ENCODE measurements around the gene SPRTN.

SPRTN gene

DNA sequence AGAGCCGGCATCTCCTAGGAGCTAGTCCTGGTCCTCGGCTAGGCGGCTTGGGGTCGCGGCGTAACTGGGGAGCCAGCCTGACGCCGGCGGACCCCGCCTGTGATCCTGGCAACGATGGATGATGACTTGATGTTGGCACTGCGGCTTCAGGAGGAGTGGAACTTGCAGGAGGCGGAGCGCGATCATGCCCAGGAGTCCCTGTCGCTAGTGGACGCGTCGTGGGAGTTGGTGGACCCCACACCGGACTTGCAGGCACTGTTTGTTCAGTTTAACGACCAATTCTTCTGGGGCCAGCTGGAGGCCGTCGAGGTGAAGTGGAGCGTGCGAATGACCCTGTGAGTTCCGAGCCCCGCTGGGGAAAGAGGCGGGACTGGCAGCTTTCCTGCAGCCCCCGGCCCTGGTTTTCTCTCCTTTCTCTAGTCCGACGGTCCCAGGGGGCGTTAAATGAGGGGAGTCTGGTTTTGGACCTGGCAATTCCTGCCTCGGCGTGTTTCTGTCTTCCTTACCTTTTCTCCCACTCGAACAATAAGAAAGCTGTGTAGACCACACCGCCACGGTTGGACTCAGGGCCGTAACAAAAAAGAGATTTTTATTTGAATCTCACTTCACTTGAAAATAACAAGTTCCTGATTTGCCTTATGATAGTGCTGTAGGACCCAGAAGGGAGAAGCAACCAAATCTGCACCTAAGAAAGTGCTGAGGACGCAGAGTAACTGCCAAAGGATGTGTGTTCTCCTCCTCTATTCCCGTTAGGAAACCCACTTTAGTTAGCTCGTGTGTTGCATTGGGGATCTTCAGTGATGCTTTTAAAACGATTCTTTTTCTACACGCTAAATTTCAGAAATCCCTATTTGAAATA is at the start of gene SPRTN:
Gene SPRTN, plus strand, starts transcription at position 24 of the 859 bp plus-strand sequence. Its CDS starts 91 bp downstream, at position 115.
- H3K4me1 Mint-ChIP-seq = peaks cover 40% of the 10 kb centered on the region
- H3K9me3 Mint-ChIP-seq = no peaks in the 10 kb centered on the region
- peak; percentile 1 for ATAC-seq
- H3K4me3 Mint-ChIP-seq = peak within 1 kb of the TSS; percentile 90 to 97
- H3K27me3 Mint-ChIP-seq = no peaks in the 10 kb centered on the region
- peak within 1 kb of the TSS; percentile 99 to 100 for H3K27ac Mint-ChIP-seq
- no peak for DNase-seq

- H3K27me3 Mint-ChIP-seq = no peaks in the 10 kb centered on the region
- H3K27ac Mint-ChIP-seq = no peak overlapping the region
- ATAC-seq (no peak), DNase-seq (no peak)
- H3K4me1 Mint-ChIP-seq = no peaks in the 10 kb centered on the region
- H3K9me3 Mint-ChIP-seq = no peaks in the 10 kb centered on the region
- H3K4me3 Mint-ChIP-seq = no peak overlapping the region
These were observed 42.2 kb upstream of the SPRTN start for GRCh38 chr1:231295938-231296337.

DNA sequence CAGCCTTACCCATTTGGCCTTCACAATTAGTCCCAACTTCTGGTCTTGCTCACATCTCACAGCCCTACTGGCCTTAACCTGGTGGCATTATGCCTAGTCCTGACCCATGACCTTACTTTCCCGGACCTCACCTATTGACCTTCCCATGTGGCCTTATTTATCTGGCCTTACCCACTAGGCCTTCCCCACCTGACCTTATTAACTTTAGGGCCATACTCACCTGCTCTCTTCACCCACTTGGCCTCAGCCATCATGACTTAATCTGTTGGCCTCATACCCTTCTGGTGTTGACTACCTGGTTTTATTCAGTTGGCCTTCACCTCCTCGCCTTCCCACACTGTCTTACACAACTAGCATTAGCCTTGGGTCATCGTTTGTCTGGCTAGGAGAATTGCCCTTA is 36.1 kb upstream of the SPRTN start:
- Mint-ChIP-seq H3K9me3 (peaks cover 0 to 4% of the 10 kb centered on the region in 2 donors), H3K27me3 (no peaks in the 10 kb centered on the region), H3K27ac (no peak overlapping the region), H3K4me1 (no peaks in the 10 kb centered on the region), H3K4me3 (no peak overlapping the region)
- no peak for ATAC-seq
- no peak for DNase-seq

GRCh38 chr1:231310391-231310934 is 27.6 kb upstream of the SPRTN start:
- ATAC-seq (no peak), DNase-seq (no peak)
- no peak overlapping the region for H3K27ac Mint-ChIP-seq
- peaks cover 0 to 6% of the 10 kb centered on the region in 2 donors for H3K9me3 Mint-ChIP-seq
- H3K27me3 Mint-ChIP-seq = no peaks in the 10 kb centered on the region
- no peaks in the 10 kb centered on the region for H3K4me1 Mint-ChIP-seq
- no peak overlapping the region for H3K4me3 Mint-ChIP-seq

DNA sequence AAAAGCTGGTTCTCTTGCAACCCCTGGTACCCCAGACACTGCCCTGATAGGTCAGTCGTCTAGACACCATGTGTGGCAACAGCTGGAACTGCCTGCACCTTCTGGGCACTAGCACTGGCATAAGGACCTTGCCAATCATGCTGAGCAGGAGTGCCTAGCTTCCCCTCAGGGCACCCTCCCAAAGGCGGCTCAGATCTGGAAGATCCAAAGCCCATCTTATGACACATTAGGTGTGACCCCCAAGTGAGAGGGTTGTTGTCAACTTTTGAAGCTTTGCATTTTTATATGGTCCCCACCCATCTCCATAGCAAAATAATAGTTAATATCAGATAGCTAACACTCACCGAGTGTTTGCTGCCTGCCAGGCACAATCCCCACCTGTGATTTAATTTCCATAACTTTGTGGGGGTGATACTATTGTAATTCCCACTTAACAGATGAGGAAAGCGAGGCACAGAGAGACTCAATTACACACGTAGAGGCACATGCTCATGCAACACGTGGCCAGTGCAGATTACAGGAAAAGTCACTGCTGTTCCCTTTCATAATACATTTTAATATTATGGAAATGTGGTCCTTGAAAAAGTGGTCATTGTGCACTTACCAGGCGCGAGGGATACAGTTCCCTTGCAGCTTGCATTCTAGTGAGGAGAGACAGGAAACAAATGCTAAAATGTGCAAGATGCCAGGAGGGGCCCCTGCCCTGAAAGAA is 26.2 kb upstream of the SPRTN start:
- no peak for ATAC-seq
- H3K4me3 Mint-ChIP-seq = no peak overlapping the region
- H3K4me1 Mint-ChIP-seq = peaks cover 6% of the 10 kb centered on the region
- no peaks in the 10 kb centered on the region for H3K27me3 Mint-ChIP-seq
- H3K27ac Mint-ChIP-seq = peak overlapping the region in 1 of 2 donors; percentile 13
- no peak for DNase-seq
- peaks cover 0 to 4% of the 10 kb centered on the region in 2 donors for H3K9me3 Mint-ChIP-seq

DNA sequence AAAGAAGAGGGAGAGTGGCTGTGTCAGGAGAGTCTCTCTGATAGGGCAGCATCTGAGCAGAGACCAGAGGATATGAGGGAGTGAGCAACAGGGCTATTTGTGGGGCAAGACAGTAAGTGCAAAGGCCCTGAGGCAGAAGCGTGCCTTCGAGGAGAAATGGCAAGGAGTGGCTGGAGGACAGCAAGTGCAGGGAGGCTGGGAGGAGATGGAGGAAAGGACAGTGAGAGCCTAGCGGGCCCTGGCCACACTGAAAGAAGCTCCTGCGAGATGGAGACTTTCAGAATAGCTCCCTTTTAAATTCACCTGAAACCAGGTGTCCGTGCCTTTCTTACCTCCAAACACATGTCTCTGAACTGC is 25.7 kb upstream of the SPRTN start:
- H3K4me3 Mint-ChIP-seq = no peak overlapping the region
- no peaks in the 10 kb centered on the region for H3K9me3 Mint-ChIP-seq
- ATAC-seq = no peak
- H3K27ac Mint-ChIP-seq = peak overlapping the region in 1 of 2 donors; percentile 13
- H3K4me1 Mint-ChIP-seq = peaks cover 6% of the 10 kb centered on the region
- no peaks in the 10 kb centered on the region for H3K27me3 Mint-ChIP-seq
- no peak for DNase-seq

- ATAC-seq (no peak), DNase-seq (no peak)
- Mint-ChIP-seq H3K4me3 (no peak overlapping the region), H3K27me3 (no peaks in the 10 kb centered on the region), H3K27ac (no peak overlapping the region), H3K9me3 (no peaks in the 10 kb centered on the region), H3K4me1 (peaks cover 6% of the 10 kb centered on the region)
These were observed 24.4 kb upstream of the SPRTN start for GRCh38 chr1:231313661-231314060.

DNA sequence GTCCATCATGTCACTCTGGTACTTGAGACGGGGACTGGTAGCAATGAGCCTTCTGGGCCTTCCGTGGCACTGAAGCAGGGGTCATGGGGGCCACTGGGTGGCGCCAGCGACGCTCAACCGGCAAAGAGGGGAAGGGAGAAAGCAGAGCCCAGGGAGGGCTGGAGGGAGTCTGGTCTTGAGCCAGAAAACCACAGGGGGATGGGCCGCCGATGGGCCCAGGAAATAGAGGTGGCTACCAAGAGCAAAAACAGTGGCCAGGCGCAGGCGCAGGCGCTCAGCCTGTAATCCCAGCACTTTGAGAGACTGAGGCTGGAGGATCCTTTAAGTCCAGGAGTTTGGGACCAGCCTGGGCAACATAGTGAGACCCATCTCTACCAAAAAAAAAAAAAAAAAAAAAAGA is 22.2 kb upstream of the SPRTN start:
- Mint-ChIP-seq H3K27me3 (no peaks in the 10 kb centered on the region), H3K27ac (no peak overlapping the region), H3K4me3 (no peak overlapping the region), H3K9me3 (no peaks in the 10 kb centered on the region), H3K4me1 (peaks cover 6% of the 10 kb centered on the region)
- ATAC-seq (peak; percentile 93), DNase-seq (peak; percentile 47 to 56)

- no peak for DNase-seq
- no peak for ATAC-seq
- peaks cover 6% of the 10 kb centered on the region for H3K4me1 Mint-ChIP-seq
- no peaks in the 10 kb centered on the region for H3K27me3 Mint-ChIP-seq
- no peaks in the 10 kb centered on the region for H3K9me3 Mint-ChIP-seq
- H3K4me3 Mint-ChIP-seq = no peak overlapping the region
- H3K27ac Mint-ChIP-seq = no peak overlapping the region
These were observed 20.6 kb upstream of the SPRTN start for GRCh38 chr1:231317306-231318014.

DNA sequence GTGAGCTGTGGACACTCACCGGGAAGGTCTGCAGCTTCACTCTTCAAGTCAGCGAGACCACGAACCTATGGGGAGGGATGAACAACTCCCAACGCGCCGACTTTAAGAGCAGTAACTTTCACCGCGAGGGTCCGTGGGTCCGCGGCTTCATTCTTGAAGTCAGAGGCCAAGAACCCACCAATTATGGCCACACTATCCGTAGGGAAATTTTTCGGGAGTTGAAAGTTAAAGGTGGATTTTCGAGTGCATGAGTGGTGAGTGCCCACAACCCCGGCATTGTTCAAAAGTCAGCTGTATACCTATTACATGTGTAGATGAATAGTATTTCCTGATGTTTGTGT is 20.1 kb upstream of the SPRTN start:
- Mint-ChIP-seq H3K27ac (no peak overlapping the region), H3K27me3 (no peaks in the 10 kb centered on the region), H3K9me3 (no peaks in the 10 kb centered on the region), H3K4me1 (peaks cover 6% of the 10 kb centered on the region), H3K4me3 (no peak overlapping the region)
- DNase-seq (no peak), ATAC-seq (no peak)

- no peak for ATAC-seq
- H3K4me3 Mint-ChIP-seq = no peak overlapping the region
- no peaks in the 10 kb centered on the region for H3K27me3 Mint-ChIP-seq
- no peak overlapping the region for H3K27ac Mint-ChIP-seq
- H3K9me3 Mint-ChIP-seq = no peaks in the 10 kb centered on the region
- H3K4me1 Mint-ChIP-seq = peaks cover 6% of the 10 kb centered on the region
- DNase-seq = no peak
These were observed 19.5 kb upstream of the SPRTN start for GRCh38 chr1:231318568-231318967.

DNA sequence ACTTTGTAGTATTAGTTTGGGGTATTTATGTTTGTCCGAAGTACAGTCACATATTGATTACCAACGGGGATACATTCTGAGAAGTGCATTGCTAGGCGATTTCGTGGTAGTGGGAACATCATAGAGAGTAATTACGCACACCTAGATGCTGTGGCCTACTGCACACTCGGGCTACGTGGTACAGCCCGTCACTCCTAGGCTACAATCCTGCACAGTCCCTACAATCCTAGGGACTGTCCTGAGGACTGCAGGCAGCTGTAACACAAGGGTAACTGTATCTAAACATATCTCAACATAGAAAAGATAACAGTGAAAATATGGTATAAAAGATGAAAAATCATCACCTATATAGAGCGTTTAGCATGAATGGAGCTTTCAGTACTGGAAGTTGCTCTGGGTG is 19.0 kb upstream of the SPRTN start:
- H3K27ac Mint-ChIP-seq = no peak overlapping the region
- peaks cover 6% of the 10 kb centered on the region for H3K4me1 Mint-ChIP-seq
- H3K4me3 Mint-ChIP-seq = no peak overlapping the region
- DNase-seq (no peak), ATAC-seq (no peak)
- no peaks in the 10 kb centered on the region for H3K27me3 Mint-ChIP-seq
- H3K9me3 Mint-ChIP-seq = no peaks in the 10 kb centered on the region

- H3K4me1 Mint-ChIP-seq = no peaks in the 10 kb centered on the region
- DNase-seq (no peak), ATAC-seq (no peak)
- no peak overlapping the region for H3K27ac Mint-ChIP-seq
- H3K27me3 Mint-ChIP-seq = no peaks in the 10 kb centered on the region
- H3K9me3 Mint-ChIP-seq = no peaks in the 10 kb centered on the region
- no peak overlapping the region for H3K4me3 Mint-ChIP-seq
These were observed 15.1 kb upstream of the SPRTN start for GRCh38 chr1:231322880-231323530.

- Mint-ChIP-seq H3K4me3 (no peak overlapping the region), H3K27ac (no peak overlapping the region), H3K4me1 (peaks cover 4% of the 10 kb centered on the region), H3K9me3 (no peaks in the 10 kb centered on the region), H3K27me3 (no peaks in the 10 kb centered on the region)
- no peak for DNase-seq
- no peak for ATAC-seq
These were observed 13.4 kb upstream of the SPRTN start for GRCh38 chr1:231324660-231325059.

GRCh38 chr1:231326248-231326647 is 11.8 kb upstream of the SPRTN start:
- no peak for DNase-seq
- Mint-ChIP-seq H3K4me3 (no peak overlapping the region), H3K4me1 (peaks cover 4% of the 10 kb centered on the region), H3K9me3 (no peaks in the 10 kb centered on the region), H3K27ac (no peak overlapping the region), H3K27me3 (no peaks in the 10 kb centered on the region)
- no peak for ATAC-seq

All from stimulated activated naive CD8-positive, alpha-beta T cell treated with anti-CD3 and anti-CD28 coated beads, Interleukin-15, amount 100 ng/mL, for 72 hours (primary cell).